A549 (cell line): ENCODE measurements around the gene APOC1. TPM values are rescaled to one million over a fixed set of nuclear protein-coding genes. Genes with fewer than 3 reads are reported as not detected.
A peak's percentile ranks its signal among the peaks of the same experiment; 100 is the strongest.

Experiments
- ATAC-seq, 2 experiments: fragments of 200-7000 bp in 1 of 2; fragments of >200 bp in 1 of 2; cut with Nextera tagmentation in 1 of 2; cut with Tn5 transposase in 1 of 2; 3 replicates each; pipeline versions ENCODE4 v1.8.0 to v1.9.1; 2018 to 2020; ENCODE audit warnings: mild to moderate bottlenecking in 1 of 2, moderate library complexity in 1 of 2
- CTCF ChIA-PET: fragments of 300-600 bp; sonication (Branson Sonifier 250); formaldehyde crosslinking; extraction: SDS; loops from one replicate; lab custom pipeline; 2021; ENCODE audit warnings: antibody characterized with exemption, inconsistent platforms; lab: Yijun Ruan, JAX
- POLR2A ChIA-PET: fragments of 350-600 bp; formaldehyde crosslinking; extraction: SDS; loops from one replicate; lab custom pipeline; 2021; ENCODE audit warnings: antibody characterized with exemption, inconsistent platforms; lab: Yijun Ruan, JAX
- DNase-seq, 2 experiments: peaks; one replicate each; pipeline versions ENCODE4 v3.0.0 to v3.0.0-alpha.2; 2011 to 2016; ENCODE audit warnings: low read depth in 1 of 2, low spot score in 1 of 2
- FAIRE-seq: peaks from 2 replicates; lab custom pipeline; 2011; peaks lifted over from hg19 to GRCh38; lab: Jason Lieb, UNC
- H3K27ac ChIP-seq, 2 experiments: fragments of >200 bp; sonication (Bioruptor Twin); formaldehyde crosslinking; 3 replicates each; pipeline ENCODE4 v1.5.1; 2016 to 2017
- H3K4me1 ChIP-seq: fragments of >200 bp; sonication (Bioruptor Twin); formaldehyde crosslinking; 3 replicates; pipeline ENCODE4 v1.6.1; 2016
- H3K4me2 ChIP-seq: fragments of >200 bp; sonication (Bioruptor Twin); formaldehyde crosslinking; 3 replicates; pipeline ENCODE4 v1.6.1; 2016
- H3K4me3 ChIP-seq: fragments of >200 bp; sonication (Bioruptor Twin); formaldehyde crosslinking; 3 replicates; pipeline ENCODE4 v1.5.1; 2016
- H3K9me3 ChIP-seq: fragments of >200 bp; sonication (Bioruptor Twin); formaldehyde crosslinking; 3 replicates; pipeline ENCODE4 v1.6.1; 2016
- ATOH8 ChIP-seq: fragments of 250-450 bp; sonication (Bioruptor Pico); IDR thresholded peaks from 2 replicates; pipeline ENCODE4 v1.5.0; 2020; ENCODE audit warnings: low read depth, mild to moderate bottlenecking, moderate library complexity
- CBX2 ChIP-seq: fragments of 200-600 bp; sonication (generic); IDR thresholded peaks from 2 replicates; pipeline ENCODE4 v1.6.1; 2016; ENCODE audit warnings: low read depth, mild to moderate bottlenecking, borderline replicate concordance
- CBX8 ChIP-seq: fragments of 200-600 bp; sonication (generic); IDR thresholded peaks from 2 replicates; pipeline ENCODE4 v1.6.1; 2016
- CEBPB ChIP-seq, 2 experiments: fragments of >200 bp in 1 of 2; sonication (Bioruptor Twin) in 1 of 2; formaldehyde crosslinking in 1 of 2; IDR thresholded peaks; 2 replicates each; pipeline ENCODE4 v1.6.1; 2012 to 2016
- CHD2 ChIP-seq: fragments of 150-350 bp; IDR thresholded peaks from 2 replicates; pipeline ENCODE4 v1.6.1; 2014; ENCODE audit warnings: low read length; ENCODE audit not compliant: partially characterized antibody
- CTCF ChIP-seq: fragments of >200 bp; sonication (Bioruptor Twin); formaldehyde crosslinking; IDR thresholded peaks from 3 replicates; pipeline ENCODE4 v1.5.1; 2016
- E2F6 ChIP-seq: IDR thresholded peaks from 2 replicates; pipeline ENCODE4 v1.6.1; 2012; ENCODE audit warnings: low read depth, borderline replicate concordance
- ELK1 ChIP-seq: fragments of 150-350 bp; IDR thresholded peaks from 2 replicates; pipeline ENCODE4 v1.6.1; 2014; ENCODE audit warnings: low read depth, mild to moderate bottlenecking, low read length
- FOXS1 ChIP-seq: fragments of 250-450 bp; sonication (Bioruptor Pico); IDR thresholded peaks from 2 replicates; pipeline ENCODE4 v1.5.0; 2020; ENCODE audit warnings: mild to moderate bottlenecking, moderate library complexity
- HDAC2 ChIP-seq: fragments of 200-600 bp; sonication (generic); IDR thresholded peaks from 2 replicates; pipeline ENCODE4 v1.6.1; 2016
- HES2 ChIP-seq: fragments of >200 bp; sonication (Bioruptor Twin); formaldehyde crosslinking; IDR thresholded peaks from 2 replicates; pipeline ENCODE4 v1.6.1; 2016
- HEYL ChIP-seq: fragments of 250-450 bp; sonication (Bioruptor Pico); IDR thresholded peaks from 2 replicates; pipeline ENCODE4 v1.8.0; 2021; ENCODE audit warnings: mild to moderate bottlenecking, moderate library complexity
- HMGXB4 ChIP-seq: fragments of 250-450 bp; sonication (Bioruptor Pico); IDR thresholded peaks from 2 replicates; pipeline ENCODE4 v1.5.0; 2021; ENCODE audit warnings: mild to moderate bottlenecking, moderate library complexity, borderline replicate concordance
- JUNB ChIP-seq: fragments of >200 bp; sonication (Bioruptor Twin); formaldehyde crosslinking; IDR thresholded peaks from 2 replicates; pipeline ENCODE4 v1.6.1; 2016
- MAFK ChIP-seq: fragments of 450-650 bp; IDR thresholded peaks from 2 replicates; pipeline ENCODE4 v1.6.1; 2014; ENCODE audit not compliant: partially characterized antibody
- NR3C1 ChIP-seq: fragments of >200 bp; sonication (Bioruptor Twin); formaldehyde crosslinking; IDR thresholded peaks from 3 replicates; pipeline ENCODE4 v1.6.1; 2017
- PHF8 ChIP-seq: fragments of 200-600 bp; sonication (generic); IDR thresholded peaks from 2 replicates; pipeline ENCODE4 v1.6.1; 2016; ENCODE audit warnings: low read depth, mild to moderate bottlenecking, antibody characterized with exemption, moderate library complexity, borderline replicate concordance
- POLR2A ChIP-seq: IDR thresholded peaks from 2 replicates; pipeline ENCODE4 v1.6.1; 2012; ENCODE audit warnings: mild to moderate bottlenecking, low read length
- RFX5 ChIP-seq: fragments of 450-650 bp; IDR thresholded peaks from 2 replicates; pipeline ENCODE4 v1.7.1; 2014; ENCODE audit warnings: antibody characterized with exemption, mild to moderate bottlenecking, moderate library complexity
- RNF2 ChIP-seq: fragments of 200-600 bp; sonication (generic); IDR thresholded peaks from 2 replicates; pipeline ENCODE4 v1.6.1; 2016; ENCODE audit warnings: low read depth, mild to moderate bottlenecking, antibody characterized with exemption, moderate library complexity, borderline replicate concordance
- ZFP36 ChIP-seq: fragments of 450-650 bp; IDR thresholded peaks from 2 replicates; pipeline ENCODE4 v1.6.1; 2014; ENCODE audit warnings: borderline replicate concordance; ENCODE audit not compliant: partially characterized antibody
- WGBS: methylation state at CpG from one replicate; pipeline ENCODE4 v1.1.6; 2017; ENCODE audit errors: missing lambda C conversion rate; 5-methylcytosine and 5-hydroxymethylcytosine counted together
- polyA plus RNA-seq, 4 experiments: library from polyadenylated mRNA; depleted of rRNA in 3 of 4; stranded (reverse); fragments of >200 nt; fragmentation: RNase III in 1 of 4; extraction: RNeasy Plus Mini Kit Qiagen cat#74134 plus additional on column Dnase treatment in 1 of 4; gene quantifications; 2 replicates in 3 of 4; 3 replicates in 1 of 4; pipeline ENCODE4 v1.2.3, GENCODE V29; 2011 to 2017

The APOC1 gene
- polyA plus RNA-seq, 2 of the 4 experiments (the other 2 are of a cell fraction): 88.7 to 196 TPM

- no peak overlapping the region for H3K27ac ChIP-seq
- no peaks in the 10 kb centered on the region for H3K9me3 ChIP-seq
- ChIA-PET CTCF (interaction anchor here (0.7 to 1.9 kb wide), 3 partner anchors 21 to 34 kb away, joined by 3 to 8 read pairs (median 5); no protein-coding TSS in a partner anchor), POLR2A (no interaction called here)
- no peak overlapping the region for H3K4me3 ChIP-seq
- peaks cover 7% of the 10 kb centered on the region; the same call in 1 of the 3 replicates for H3K4me1 ChIP-seq
- DNase-seq: no peak
- no peak for FAIRE-seq
- H3K4me2 ChIP-seq: no peak overlapping the region
- TF ChIP-seq RFX5 (no peak), CBX8 (no peak), RNF2 (no peak), POLR2A (no peak), CHD2 (no peak), ZFP36 (no peak), HEYL (CRISPR knock-in tag) (no peak), HES2 (no peak), NR3C1 (no peak)
- no peak for ATAC-seq
- 79% methylated on average over 7 of the region's 7 CpGs for WGBS
Observed at GRCh38 chr19:44930088-44930487, 15.7 kb downstream of the APOC1 start.

- Histone ChIP-seq H3K4me2 (no peak overlapping the region), H3K4me3 (no peak overlapping the region), H3K27ac (no peak overlapping the region), H3K9me3 (no peaks in the 10 kb centered on the region), H3K4me1 (peaks cover 7% of the 10 kb centered on the region; the same call in 1 of the 3 replicates)
- DNase-seq: no peak
- no peak for FAIRE-seq
- ATAC-seq: no peak
- WGBS: 75% methylated on average over 4 of the region's 4 CpGs
- POLR2A ChIA-PET: no interaction called here
- CTCF ChIA-PET: interaction anchor here (0.6 to 1.6 kb wide), 4 partner anchors 10 to 24 kb away, joined by 3 to 8 read pairs (median 4); no protein-coding TSS in a partner anchor
- no peak for TF ChIP-seq PHF8
- no peak for TF ChIP-seq HMGXB4 (CRISPR knock-in tag)
- no peak for TF ChIP-seq FOXS1 (CRISPR knock-in tag)
- no peak for TF ChIP-seq HDAC2
- no peak for TF ChIP-seq ELK1
- no peak for TF ChIP-seq ATOH8 (CRISPR knock-in tag)
- TF ChIP-seq MAFK: no peak
- no peak for TF ChIP-seq CTCF
- no peak for TF ChIP-seq JUNB
Observed at GRCh38 chr19:44931541-44931940, 17.1 kb downstream of the APOC1 start.

- POLR2A ChIA-PET: no interaction called here
- Histone ChIP-seq H3K9me3 (no peaks in the 10 kb centered on the region), H3K4me3 (no peak overlapping the region), H3K27ac (no peak overlapping the region), H3K4me1 (no peaks in the 10 kb centered on the region), H3K4me2 (no peak overlapping the region)
- ATAC-seq: no peak
- TF ChIP-seq E2F6: no peak
- TF ChIP-seq CEBPB (IDR thresholded peaks at IDR 0.05): peak in 1 of 2 experiments; percentile 56; a peak in 1 of 4 replicates
- TF ChIP-seq CBX2: no peak
- 87% methylated on average over 5 of the region's 5 CpGs for WGBS
- CTCF ChIA-PET: interaction anchor here (0.6 to 3.9 kb wide), 5 partner anchors 12 to 285 kb away, joined by 3 to 19 read pairs (median 3); partner anchors contain the start of gene NECTIN2
- FAIRE-seq: no peak
- no peak for DNase-seq
Observed at GRCh38 chr19:44939668-44940067, 25.3 kb downstream of the APOC1 start.
